ENCODE results near the gene SLC24A3. TPM values are rescaled to one million over a fixed set of nuclear protein-coding genes. Genes with fewer than 3 reads are reported as not detected.

SLC24A3 gene
- total and polyA plus RNA-seq, 2 experiments from 2014 or later = 0.81 to 2.5 TPM

DNA sequence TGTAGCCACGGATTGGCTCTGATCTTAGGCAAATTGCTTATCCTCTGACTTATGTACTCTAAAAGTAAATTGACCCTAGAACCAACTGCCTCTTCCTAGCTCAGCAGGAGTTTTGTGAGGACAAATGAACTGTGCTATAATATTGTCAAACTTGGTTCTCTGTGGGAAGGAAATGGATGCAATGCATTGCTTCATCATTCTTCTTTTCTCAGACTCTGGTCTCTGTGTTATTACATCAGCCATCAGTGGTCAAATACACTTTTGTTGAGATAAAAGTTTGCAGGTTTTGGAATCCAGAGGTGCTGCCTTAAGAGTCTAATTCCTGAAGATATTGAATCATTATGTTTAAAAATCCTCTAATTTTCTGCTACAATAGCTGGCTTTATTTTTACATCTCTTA is 64.9 kb downstream of the SLC24A3 start:
- no peaks in the 10 kb centered on the region for H3K4me1 ChIP-seq (ENCODE audit: insufficient read depth)
- no peak overlapping the region for H3K4me2 ChIP-seq
- Mint-ChIP-seq H3K9me3 (no peaks in the 10 kb centered on the region), H3K4me1 (no peaks in the 10 kb centered on the region; the same call in 2 of the 3 replicates), H3K36me3 (ENCODE audit: low read depth) (peaks cover 3% of the 10 kb centered on the region; the same call in 1 of the 3 replicates), H3K27me3 (ENCODE audit: insufficient read depth, low read depth, poor library complexity) (peaks cover 9% of the 10 kb centered on the region), H3K4me3 (no peak overlapping the region), H3K27ac (no peak overlapping the region)
- DNase-seq (ENCODE audit: low spot score) (no peak), ATAC-seq (no peak)
- TF ChIP-seq, protein P1, sequence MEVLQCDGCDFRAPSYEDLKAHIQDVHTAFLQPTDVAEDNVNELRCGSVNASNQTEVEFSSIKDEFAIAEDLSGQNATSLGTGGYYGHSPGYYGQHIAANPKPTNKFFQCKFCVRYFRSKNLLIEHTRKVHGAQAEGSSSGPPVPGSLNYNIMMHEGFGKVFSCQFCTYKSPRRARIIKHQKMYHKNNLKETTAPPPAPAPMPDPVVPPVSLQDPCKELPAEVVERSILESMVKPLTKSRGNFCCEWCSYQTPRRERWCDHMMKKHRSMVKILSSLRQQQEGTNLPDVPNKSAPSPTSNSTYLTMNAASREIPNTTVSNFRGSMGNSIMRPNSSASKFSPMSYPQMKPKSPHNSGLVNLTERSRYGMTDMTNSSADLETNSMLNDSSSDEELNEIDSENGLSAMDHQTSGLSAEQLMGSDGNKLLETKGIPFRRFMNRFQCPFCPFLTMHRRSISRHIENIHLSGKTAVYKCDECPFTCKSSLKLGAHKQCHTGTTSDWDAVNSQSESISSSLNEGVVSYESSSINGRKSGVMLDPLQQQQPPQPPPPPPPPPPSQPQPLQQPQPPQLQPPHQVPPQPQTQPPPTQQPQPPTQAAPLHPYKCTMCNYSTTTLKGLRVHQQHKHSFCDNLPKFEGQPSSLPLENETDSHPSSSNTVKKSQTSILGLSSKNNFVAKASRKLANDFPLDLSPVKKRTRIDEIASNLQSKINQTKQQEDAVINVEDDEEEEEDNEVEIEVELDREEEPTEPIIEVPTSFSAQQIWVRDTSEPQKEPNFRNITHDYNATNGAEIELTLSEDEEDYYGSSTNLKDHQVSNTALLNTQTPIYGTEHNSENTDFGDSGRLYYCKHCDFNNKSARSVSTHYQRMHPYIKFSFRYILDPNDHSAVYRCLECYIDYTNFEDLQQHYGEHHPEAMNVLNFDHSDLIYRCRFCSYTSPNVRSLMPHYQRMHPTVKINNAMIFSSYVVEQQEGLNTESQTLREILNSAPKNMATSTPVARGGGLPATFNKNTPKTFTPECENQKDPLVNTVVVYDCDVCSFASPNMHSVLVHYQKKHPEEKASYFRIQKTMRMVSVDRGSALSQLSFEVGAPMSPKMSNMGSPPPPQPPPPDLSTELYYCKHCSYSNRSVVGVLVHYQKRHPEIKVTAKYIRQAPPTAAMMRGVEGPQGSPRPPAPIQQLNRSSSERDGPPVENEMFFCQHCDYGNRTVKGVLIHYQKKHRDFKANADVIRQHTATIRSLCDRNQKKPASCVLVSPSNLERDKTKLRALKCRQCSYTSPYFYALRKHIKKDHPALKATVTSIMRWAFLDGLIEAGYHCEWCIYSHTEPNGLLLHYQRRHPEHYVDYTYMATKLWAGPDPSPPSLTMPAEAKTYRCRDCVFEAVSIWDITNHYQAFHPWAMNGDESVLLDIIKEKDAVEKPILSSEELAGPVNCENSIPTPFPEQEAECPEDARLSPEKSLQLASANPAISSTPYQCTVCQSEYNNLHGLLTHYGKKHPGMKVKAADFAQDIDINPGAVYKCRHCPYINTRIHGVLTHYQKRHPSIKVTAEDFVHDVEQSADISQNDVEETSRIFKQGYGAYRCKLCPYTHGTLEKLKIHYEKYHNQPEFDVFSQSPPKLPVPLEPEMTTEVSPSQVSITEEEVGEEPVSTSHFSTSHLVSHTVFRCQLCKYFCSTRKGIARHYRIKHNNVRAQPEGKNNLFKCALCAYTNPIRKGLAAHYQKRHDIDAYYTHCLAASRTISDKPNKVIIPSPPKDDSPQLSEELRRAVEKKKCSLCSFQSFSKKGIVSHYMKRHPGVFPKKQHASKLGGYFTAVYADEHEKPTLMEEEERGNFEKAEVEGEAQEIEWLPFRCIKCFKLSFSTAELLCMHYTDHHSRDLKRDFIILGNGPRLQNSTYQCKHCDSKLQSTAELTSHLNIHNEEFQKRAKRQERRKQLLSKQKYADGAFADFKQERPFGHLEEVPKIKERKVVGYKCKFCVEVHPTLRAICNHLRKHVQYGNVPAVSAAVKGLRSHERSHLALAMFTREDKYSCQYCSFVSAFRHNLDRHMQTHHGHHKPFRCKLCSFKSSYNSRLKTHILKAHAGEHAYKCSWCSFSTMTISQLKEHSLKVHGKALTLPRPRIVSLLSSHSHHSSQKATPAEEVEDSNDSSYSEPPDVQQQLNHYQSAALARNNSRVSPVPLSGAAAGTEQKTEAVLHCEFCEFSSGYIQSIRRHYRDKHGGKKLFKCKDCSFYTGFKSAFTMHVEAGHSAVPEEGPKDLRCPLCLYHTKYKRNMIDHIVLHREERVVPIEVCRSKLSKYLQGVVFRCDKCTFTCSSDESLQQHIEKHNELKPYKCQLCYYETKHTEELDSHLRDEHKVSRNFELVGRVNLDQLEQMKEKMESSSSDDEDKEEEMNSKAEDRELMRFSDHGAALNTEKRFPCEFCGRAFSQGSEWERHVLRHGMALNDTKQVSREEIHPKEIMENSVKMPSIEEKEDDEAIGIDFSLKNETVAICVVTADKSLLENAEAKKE (CRISPR knock-in tag; IDR thresholded peaks at IDR 0.05) = no peak
- TF ChIP-seq JUNB (IDR thresholded peaks at IDR 0.05; ENCODE audit: unreplicated experiment) = no peak
- no peak for TF ChIP-seq EZH2 (IDR thresholded peaks at IDR 0.05; ENCODE audit: low read depth, unreplicated experiment)
- no peak for TF ChIP-seq EZH2phosphoT487 (IDR thresholded peaks at IDR 0.05; ENCODE audit: unreplicated experiment)
- TF ChIP-seq NANOG (IDR thresholded peaks at IDR 0.05; ENCODE audit: borderline replicate concordance) = no peak
- no peak for TF ChIP-seq CREB1 (CRISPR knock-in tag; IDR thresholded peaks at IDR 0.05; ENCODE audit: low read depth)
- TF ChIP-seq, protein P2, sequence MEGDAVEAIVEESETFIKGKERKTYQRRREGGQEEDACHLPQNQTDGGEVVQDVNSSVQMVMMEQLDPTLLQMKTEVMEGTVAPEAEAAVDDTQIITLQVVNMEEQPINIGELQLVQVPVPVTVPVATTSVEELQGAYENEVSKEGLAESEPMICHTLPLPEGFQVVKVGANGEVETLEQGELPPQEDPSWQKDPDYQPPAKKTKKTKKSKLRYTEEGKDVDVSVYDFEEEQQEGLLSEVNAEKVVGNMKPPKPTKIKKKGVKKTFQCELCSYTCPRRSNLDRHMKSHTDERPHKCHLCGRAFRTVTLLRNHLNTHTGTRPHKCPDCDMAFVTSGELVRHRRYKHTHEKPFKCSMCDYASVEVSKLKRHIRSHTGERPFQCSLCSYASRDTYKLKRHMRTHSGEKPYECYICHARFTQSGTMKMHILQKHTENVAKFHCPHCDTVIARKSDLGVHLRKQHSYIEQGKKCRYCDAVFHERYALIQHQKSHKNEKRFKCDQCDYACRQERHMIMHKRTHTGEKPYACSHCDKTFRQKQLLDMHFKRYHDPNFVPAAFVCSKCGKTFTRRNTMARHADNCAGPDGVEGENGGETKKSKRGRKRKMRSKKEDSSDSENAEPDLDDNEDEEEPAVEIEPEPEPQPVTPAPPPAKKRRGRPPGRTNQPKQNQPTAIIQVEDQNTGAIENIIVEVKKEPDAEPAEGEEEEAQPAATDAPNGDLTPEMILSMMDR (conservative IDR thresholded peaks at IDR 0.05; ENCODE audit: low read depth in 2 of 2) = no peak
- TF ChIP-seq POLR2AphosphoS5 (IDR thresholded peaks at IDR 0.05; ENCODE audit: low read depth) = no peak
- TF ChIP-seq ZNF114 (CRISPR knock-in tag; IDR thresholded peaks at IDR 0.05) = no peak
- no peak overlapping the region for H3K4me3 ChIP-seq
- H3K79me2 ChIP-seq (replicated peaks; ENCODE audit: insufficient read depth) = no peaks in the 10 kb centered on the region
- no peaks in the 10 kb centered on the region for H3K27me3 ChIP-seq (ENCODE audit: insufficient read depth)
- no peaks in the 10 kb centered on the region for H3F3A ChIP-seq (replicated peaks; ENCODE audit: low read depth)
- H2AFZ ChIP-seq = no peak overlapping the region
- no peak overlapping the region for H3K27ac ChIP-seq (ENCODE audit: low read depth)
- H3K9me2 ChIP-seq (ENCODE audit: insufficient read depth) = peaks cover 12% of the 10 kb centered on the region; the same call in 1 of the 2 replicates
- no peaks in the 10 kb centered on the region for H4K20me1 ChIP-seq (replicated peaks; ENCODE audit: insufficient read depth)
- no peaks in the 10 kb centered on the region for H3K36me3 ChIP-seq (ENCODE audit: insufficient read depth)
